ENCODE measurements around the gene C7orf33.
A peak's percentile ranks its signal among the peaks of the same experiment; 100 is the strongest.
"Not testable (repeated sequence)": the region's sequence is repeated elsewhere in the genome, so short reads cannot be mapped to it uniquely, and the experiment has no call there.

C7orf33 gene, protein sequence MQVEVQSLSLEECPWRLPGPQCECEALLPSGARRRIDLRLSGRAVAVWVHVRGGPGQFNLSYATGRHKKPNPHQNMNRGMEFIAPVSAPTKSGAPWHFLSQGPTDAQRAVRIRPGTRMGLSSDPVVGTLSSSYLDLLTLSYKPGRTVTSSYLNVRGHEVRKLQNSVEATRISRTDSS

DNA sequence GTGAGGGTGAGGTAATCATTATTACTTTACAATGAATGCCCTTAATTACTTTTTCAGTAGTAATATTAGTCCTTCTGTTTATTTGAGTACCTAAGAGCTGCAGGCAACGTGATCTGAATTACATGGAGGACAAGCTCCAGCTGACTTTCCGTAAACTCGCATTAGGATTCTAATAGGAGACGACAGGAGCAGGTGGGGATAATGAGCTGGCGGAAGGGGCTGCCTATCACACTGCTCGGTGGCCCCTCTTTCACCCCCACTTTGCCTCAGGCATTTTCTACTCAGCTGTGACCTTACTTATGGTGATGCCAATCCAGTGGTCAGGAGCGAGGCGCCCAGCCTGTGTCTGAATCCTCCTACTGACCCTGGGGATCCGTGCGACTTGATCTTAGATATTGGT, at the start of gene C7orf33:
C7orf33 (plus strand) TSS at position 296 of the 400 bp plus-strand sequence. CDS start 160 bp downstream, outside the sequence.
- no peak for DNase-seq

DNA sequence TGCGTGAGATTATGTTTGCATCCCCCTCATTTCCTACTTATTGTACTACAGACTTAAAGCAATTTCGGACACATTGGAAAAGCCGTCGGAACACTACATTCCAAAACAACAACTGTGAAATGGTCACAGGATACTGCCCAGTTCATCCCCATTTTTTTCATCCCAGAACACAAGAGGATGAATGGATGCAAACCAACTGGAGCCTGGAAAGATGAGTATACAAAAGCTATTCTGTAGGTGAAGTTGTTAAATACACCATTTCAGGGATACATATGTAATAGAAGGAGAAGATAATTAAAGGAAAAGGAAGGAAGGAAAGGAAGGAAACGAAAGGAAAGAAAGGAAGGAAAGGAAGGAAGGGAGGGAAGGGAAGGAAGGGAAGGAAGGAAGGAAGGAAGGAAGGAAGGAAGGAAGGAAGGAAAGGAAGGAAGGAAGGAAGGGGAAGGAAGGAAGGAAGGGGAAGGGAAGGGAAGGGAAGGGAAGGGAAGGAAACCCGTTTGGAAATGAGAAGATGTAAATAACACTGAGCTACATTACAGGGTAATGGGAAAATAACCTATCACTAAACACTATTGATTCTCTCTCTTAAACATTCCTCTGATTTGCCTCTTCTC, 48.6 kb upstream of the C7orf33 start:
- DNase-seq, result no peak

DNA sequence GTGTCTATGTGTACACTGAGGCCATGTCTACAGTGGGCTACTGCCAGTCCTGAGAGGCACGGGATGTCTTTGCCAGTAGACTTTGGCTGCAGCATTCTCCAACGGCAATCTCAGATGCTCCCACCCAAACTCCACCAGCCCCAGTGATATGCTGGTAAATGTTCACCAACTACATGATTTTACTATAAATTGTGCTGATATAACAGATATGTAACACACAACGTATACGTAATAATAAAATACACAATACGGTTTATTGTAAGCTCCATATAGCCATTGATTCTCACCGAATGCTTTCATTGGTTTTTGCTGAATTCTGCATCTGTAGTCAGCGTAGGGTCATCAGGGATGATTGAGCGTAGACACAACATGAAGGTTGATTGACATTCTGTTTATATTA, 47.3 kb upstream of the C7orf33 start:
- DNase-seq, result no peak

DNA sequence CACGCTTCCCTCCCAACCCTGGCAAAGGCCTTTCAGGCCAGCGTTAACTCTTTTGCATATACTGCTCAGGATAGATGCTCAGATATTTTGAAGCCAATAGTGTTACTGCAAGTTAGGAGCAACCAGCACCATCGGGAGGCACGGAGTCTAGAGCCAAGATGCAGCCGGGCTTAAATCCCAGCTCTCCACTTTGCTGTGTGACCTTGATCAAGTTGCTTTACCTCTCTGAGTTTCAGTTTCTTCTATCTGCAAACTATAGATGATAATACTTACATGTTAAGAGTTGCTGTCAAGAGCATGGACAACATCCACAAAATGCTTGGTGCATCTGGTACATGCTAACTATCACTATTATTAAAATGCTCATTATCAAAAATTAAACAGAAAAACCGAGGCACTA, 45.4 kb upstream of the C7orf33 start:
- DNase-seq, result no peak

DNA sequence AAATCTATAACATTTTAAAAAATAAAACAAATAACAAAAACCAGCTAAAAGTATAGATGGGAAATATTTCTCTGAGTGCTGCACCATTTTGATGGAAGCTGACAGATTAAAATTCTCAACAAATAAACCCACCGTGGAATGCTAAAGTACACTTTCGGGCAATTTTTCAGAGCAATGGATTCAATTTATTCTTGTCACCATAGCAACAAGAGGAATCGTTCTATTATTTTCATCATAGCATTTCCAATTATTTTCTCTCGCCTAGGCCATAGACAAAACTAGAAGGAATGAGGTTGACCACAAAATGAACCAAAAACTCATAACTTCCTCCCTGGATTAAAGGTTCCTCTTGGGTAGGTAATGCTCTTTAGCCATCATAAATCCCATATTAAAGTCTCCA, 44.6 kb upstream of the C7orf33 start:
- no peak for DNase-seq

DNA sequence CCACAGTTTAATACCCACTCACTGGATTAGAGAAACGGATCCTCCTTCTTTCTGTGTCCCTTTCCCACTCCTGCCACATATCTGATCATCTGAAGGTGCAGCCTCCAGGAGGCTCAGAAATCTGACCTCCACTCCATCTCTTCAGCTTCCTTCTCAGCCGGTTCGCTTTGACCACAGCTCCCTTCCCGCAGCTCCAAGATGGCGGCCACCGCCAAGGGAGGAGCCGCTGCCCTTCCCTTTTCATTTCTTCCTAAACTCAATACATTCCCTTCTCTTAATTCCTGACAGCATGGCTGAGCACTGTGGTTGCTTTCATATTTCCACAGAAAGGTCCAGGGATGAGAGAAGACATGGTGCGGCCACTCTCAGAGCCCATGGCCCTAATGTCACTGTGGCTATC, 43.7 kb upstream of the C7orf33 start:
- no peak for DNase-seq

DNA sequence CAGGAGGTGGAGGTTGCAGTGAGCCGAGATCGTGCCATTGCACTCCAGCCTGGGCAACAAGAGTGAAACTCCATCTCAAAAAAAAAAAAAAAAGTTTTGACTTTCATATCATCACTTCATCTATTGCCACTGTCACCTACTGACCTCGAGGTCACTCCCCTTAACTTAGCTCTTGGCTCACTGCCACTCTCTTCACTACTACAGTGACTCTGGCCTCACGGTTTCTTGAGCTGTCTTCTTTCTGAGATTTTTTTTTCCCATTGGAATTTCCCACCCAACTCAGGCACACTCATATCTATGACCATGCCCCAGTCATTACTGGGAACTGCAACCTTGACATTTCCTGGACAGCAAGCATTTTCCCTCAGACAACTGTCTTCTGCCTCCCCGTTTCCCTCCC, 42.6 kb upstream of the C7orf33 start:
- DNase-seq, result no peak

DNA sequence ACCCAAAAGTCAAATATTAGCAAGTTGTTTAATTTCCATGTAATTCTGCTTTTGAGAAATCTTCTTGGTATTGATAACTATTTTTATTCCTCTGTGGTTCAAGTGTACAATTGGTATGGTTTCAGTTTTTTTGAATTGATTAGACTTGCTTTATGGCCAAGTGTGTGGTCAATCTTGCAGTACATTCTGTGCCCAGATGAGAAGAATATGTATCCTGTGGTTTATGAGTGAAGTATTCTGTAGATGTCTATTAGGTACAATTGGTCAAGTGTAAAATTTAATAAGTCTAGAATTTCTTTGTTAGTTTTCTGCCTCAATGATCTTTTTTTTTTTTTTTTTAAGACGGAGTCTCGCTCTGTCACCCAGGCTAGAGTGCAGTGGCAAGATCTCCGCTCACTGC, 36.6 kb upstream of the C7orf33 start:
- no peak for DNase-seq

DNA sequence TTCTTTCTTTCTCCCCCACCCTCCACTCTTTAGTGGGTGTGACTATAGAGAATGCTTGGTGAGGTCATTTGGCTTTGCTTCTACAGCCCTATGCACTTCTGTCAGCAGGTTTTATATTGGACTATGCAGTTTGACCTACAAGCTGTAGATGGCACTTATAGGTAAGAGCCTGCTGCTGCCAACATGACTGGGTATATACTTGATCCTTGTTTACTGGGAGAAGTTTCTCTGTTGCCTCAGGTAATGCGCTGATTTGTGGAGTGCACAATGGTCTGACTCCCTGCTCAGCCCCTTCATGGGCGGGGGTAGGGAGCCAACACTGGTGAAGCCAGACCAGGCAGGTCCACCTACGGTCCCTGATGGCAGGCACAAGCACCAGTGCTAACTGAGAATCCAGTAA, 33.7 kb upstream of the C7orf33 start:
- DNase-seq, result no peak

DNA sequence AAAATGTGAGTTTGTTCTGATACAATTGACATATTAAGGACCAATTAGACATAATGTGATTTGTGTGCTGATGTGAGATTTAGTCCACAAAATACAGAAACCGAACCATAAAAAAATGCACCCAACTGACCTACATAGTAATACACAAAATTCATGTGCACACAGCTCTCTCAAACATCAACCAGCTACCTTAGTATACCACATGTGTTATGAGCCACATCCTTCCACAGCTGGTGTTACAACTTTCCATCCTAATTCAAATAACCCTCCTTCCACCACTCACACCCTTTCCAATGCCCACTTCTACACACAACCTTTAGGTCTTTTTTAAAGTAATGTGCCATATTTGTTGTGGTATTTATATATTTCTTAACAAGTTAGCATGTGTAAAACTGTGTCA, 31.7 kb upstream of the C7orf33 start:
- DNase-seq, result no peak

DNA sequence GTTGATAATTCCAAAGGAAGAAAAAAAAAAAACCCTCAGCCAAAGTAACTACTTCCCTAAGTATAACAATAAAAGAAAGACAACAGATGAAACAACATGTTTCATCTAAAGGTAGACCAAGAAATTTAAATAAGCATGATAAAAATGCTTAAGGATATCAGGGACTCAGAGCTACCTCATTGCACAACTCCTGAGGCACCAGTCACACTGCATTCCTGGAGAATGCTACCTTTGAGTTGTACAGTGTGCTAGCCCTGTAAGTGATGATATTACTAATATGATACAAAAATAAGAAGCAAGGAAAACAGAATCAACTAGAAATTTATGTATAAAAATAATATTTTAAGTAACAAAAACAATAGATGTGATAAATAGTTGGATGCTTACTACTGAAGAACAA, 29.5 kb upstream of the C7orf33 start:
- no peak for DNase-seq

DNA sequence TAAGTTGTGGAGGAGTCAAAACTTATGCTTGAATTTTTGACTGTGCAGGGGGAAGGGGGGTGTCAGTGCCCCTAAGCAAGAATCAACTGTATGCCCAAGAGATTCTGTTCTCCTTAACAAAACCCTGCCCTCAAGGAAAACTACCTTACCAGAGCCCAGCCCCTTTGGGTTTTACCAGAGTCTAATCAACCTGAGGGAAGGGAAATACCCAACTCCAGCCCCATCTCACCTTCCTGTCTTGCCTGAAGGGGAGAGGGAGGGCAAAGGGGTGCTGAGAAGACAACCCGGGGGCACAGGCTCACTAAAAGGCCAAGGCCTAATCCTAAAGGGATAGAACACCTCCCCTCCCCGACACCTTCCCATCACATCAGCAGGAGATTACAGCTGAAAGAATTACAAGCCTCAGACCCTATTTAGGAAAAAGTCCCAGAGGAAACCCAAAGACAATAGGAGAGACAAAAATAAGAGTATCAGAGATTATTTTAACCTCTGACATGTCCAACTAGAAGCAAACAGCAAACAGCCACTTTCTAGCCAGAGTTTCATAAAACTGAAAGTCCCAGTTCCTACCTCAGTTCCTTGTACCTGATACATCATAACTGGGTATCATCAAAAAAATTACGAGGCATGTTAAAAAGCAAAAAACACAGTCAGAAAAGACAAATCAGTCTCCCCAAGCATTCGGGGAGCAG, 26.8 kb upstream of the C7orf33 start:
- no peak for DNase-seq

DNA sequence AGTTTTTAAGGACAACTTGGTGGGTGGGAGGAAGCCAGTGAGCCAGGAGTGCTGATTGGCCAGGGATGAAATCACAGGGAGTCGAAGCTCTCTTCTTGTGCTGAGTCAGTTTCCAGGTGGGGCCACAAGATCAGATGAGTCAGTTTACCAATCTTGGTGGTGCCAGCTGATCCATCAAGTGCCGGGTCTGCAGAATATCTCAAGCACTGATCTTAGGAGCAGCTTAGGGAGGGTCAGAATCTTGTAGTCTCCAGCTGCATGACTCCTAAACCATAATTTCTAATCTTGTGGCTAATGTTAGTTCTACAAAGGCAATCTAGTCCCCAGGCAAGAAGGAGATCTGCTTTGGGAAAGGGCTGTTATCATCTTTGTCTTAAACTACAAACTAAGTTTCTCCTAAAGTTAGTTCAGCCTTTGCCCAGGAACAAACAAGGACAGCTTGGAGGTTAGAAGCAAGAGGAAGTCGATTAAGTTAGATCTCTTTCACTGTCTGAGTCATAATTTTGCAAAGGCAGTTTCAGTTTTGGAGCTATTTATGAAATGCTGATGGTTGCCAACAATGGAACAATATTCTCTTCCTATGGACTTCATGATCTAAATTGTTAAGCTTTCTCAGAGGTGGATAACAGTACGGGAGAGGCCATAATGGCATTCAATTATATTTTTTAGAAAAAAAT, 26.2 kb upstream of the C7orf33 start:
- DNase-seq, result peak; percentile 57

DNA sequence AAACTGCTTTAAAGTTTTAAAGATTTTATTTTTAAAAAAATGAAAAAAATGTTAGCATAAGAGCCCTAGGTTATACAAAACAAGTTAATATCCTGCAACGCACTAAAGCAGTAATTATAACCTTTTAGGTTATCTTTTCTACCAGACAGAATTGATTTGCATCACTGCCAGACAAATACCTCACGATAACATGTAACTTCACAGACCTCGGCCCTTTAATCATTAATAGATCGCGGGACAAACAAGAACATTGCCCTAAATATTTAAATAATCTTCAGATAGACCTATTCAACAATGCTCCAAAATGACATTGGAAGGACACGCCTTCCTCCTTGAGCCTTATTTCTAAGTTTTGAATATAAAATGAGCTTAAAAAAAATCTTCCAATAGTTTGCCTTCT, 23.8 kb upstream of the C7orf33 start:
- DNase-seq, result no peak

DNA sequence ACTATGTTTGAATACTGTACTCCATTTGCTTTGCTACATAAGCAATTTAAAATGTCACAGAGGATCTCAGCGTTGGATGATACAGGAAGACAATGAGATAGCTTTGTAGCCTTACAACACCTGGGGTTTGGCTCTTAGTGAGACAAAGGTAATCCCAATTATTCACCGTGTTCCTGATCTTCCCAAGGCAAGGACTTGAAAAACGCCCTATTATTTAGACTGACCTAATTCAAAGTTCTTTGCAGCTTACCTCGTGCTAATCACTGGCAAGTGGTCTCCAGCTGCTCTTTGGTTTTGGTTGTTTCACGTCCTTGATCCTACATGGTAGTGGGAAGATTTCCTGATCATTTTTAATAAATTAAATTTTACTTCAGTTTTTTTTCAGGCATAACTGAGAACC, 23.0 kb upstream of the C7orf33 start:
- DNase-seq, result no peak

DNA sequence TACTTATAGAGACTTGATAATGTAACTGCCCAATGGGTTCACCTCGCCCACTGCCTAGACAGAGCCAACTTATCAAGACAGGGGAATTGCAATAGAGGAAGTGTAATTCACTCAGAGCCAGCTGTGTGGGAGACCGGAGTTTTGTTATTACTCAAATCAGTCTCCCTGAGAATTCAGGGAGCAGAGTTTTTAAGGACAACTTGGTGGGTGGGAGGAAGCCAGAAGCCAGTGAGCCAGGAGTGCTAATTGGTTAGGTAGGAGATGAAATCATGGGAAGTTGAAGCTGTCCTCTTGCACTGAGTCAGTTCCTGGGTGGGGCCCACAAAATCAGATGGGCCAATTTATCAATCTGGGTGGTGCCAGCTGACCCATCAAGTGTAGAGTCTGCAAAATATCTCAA, 20.1 kb upstream of the C7orf33 start:
- DNase-seq, result no peak

DNA sequence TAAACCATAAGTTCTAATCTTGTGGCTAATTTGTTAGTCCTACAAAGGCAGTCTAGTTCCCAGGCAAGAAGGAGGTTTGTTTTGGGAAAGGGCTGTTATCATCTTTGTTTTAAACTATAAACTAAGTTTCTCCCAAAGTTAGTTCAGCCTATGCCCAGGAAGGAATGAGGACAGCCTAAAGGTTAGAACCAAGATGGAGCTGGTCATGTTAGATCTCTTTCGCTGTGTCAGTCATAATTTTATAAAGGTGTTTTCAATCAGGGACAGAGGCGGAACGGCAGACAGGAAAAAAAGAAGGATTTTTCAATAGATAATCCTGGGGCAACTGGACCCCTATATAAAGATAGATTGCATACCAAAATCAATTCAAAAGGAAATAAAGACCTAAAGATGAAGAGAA, 19.6 kb upstream of the C7orf33 start:
- DNase-seq, result not testable (repeated sequence)

DNA sequence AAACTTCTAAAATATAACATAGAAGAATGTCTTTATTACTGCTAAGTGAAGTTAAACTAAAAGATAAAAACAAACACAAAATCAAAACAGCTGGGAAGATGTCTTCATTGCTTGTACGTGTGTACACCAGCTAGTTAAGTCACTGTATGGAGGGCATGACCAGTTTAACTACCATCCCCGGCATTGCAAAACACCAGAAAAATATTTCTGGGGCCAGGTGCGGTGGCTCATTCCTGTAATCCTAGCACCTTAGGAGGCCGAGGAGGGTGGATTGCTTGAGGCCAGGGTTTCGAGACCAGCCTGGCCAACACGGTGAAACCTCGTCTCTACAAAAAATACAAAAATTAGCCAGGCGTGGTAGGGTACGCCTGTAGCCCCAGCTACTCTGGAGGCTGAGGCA, 19.2 kb upstream of the C7orf33 start:
- DNase-seq, result no peak

DNA sequence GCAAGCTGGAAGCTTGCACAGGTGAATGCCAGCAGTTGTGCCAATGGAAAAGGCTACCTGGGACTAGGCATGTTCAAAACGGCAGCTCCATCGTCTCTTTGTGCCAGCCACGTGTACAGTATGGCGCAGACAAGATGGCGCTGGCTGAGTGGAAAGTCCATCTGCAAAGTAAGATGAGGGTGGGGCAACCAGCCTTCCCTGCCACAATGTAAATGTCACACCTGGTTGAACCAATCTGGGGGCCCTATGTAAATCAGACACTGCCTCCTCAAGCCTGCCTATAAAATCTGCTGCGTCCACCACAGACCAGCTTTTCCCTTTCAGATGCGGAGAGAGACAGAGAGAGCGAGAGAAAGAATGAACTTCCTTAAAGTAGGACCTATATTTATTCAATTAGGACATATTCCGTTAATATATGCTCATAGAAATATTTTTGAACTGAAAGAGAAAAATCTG, 18.5 kb upstream of the C7orf33 start:
- no peak for DNase-seq

DNA sequence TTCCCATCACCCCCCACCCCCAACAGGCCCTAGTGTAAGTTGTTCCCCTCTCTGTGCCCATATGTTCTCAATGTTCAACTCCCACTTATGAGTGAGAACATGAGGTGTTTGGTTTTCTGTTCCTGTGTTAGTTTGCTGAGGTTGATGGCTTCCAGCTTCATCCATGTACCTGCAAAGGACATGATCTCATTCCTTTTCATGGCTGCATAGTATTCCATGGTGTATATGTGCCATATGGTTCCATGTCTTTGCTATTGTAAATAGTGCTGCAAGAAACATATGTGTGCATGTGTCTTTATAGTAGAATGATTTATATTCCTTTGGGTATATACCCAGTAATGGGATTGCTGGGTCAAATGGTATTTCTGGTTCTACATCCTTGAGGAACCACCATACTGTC, 17.0 kb upstream of the C7orf33 start:
- not testable (repeated sequence) for DNase-seq

DNA sequence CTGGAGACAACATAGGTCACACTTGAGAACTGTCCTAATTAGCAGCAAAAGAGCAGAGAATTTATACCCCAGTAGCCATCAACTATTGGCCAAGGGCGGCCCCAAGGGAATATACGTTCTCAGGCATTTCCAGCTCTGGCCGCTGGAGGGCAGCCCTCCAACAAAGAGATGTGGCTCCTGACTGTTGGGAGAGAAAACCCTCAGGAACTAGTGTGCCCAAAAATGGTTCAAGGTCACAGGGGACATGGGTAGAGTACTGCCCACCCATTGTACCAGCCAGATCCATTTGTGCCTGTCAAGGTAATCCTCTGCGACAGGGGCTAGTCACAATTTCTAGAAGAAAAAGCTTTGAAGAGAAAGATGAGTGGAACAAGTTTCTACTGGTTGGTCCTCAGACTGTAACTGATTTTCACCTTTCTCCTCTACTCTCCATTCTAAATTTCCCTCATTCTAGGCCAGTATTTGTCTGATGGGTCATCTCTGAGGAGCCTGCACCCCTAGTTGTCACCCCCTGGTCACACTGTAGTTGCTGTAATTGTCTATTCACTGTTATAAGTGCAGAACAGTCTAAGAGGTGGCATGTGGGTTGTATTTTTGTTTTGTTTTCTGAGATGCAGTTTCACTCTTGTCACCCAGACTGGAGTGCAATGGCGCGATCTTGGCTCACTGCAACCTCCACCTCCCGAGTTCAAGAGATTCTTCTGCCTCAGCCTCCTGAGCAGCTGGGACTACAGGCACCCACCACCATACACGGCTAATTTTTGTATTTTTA, 14.7 kb upstream of the C7orf33 start:
- no peak for DNase-seq

DNA sequence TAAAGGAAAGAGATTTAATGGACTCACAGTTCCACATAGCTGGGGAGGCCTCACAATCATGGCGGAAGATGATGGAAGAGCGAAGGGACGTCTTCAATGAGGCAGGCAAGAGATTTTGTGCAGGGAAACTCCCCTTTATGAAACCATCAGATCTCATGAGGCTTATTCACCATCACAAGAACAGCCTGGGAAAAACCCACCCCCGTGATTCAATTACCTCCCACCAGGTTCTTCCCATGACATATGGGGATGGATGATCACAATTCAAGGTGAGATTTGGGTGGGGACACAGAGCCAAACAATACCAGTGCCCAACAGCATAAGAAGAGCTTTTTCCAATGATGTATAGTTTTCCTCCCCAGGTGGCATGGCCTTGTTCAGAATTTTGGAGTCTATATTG, 11.2 kb upstream of the C7orf33 start:
- DNase-seq, result no peak

DNA sequence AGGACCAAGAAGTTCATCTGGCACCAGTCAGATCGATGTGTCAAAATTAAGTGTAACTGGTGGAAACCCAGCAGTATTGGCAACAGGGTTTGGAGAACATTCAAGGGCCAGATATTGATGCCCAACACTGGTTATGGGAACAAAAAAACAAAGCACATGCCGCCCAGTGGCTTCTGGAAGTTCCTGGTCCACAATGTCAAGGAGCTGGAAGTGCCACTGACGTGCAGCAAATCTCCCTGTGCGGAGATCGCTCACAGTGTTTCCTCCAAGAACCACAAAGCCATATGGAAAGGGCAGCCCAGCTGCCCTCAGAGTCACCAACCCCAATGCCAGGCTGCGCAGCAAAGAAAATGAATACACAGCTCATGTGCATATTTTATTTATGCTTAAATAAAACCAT, 10.1 kb upstream of the C7orf33 start:
- no peak for DNase-seq

Measured in SIG-M5 (cell line).